Measurements from ENCODE around the gene TBC1D22A. TPM values are rescaled to one million over a fixed set of nuclear protein-coding genes. Genes with fewer than 3 reads are reported as not detected.

Gene TBC1D22A
- total RNA-seq, 1 experiment from 2014 or later = 20.9 TPM

- TF ChIP-seq REST (IDR thresholded peaks at IDR 0.05; ENCODE audit: low read depth) (no peak), ZNF274 (IDR thresholded peaks at IDR 0.05; ENCODE audit: low read depth, low read length) (no peak), POLR2AphosphoS5 (IDR thresholded peaks at IDR 0.05; ENCODE audit: low read depth, low read length) (no peak), CEBPB (IDR thresholded peaks at IDR 0.05; ENCODE audit: low read depth) (no peak)
Observed at GRCh38 chr22:47144076-47144765, 381.8 kb downstream of the TBC1D22A start (continued).

- no peaks in the 10 kb centered on the region for H4K20me1 ChIP-seq (ENCODE audit: insufficient read depth)
- no peaks in the 10 kb centered on the region for H3K9me2 ChIP-seq (ENCODE audit: insufficient read depth)
- no peak for DNase-seq (ENCODE audit: low read depth, low spot score)
- H3K27me3 ChIP-seq (ENCODE audit: insufficient read depth, low read length) = no peaks in the 10 kb centered on the region
- H3K4me1 ChIP-seq (ENCODE audit: control insufficient read depth in 1 of 2, insufficient read depth in 2 of 2, low read length in 2 of 2) = no peaks in the 10 kb centered on the region
- H3K4me2 ChIP-seq (ENCODE audit: low read length) = no peak overlapping the region
- no peaks in the 10 kb centered on the region for H3K36me3 ChIP-seq (ENCODE audit: control insufficient read depth in 1 of 2, insufficient read depth in 2 of 2, low read length in 2 of 2)
- no peak overlapping the region for H3K27ac ChIP-seq (ENCODE audit: low read depth, low read length)
- ATAC-seq = no peak
- no peaks in the 10 kb centered on the region for H3K9me3 ChIP-seq (ENCODE audit: control insufficient read depth in 1 of 2, insufficient read depth in 1 of 2, low read depth in 1 of 2, low read length in 2 of 2)
- BruUV-seq (replicated peaks) = no TSS peak
- no peak overlapping the region for H2AFZ ChIP-seq (ENCODE audit: low read depth, low read length, poor library complexity, severe bottlenecking)
- H3K9ac ChIP-seq (ENCODE audit: low read length) = no peak overlapping the region
- ChIA-PET CTCF (no interaction called here), RAD21 (ENCODE audit: low non-redundant PET in 1 of 2, low total read pairs in 2 of 2, uncharacterized antibody in 2 of 2, unreplicated experiment in 2 of 2) (no interaction called here), POLR2A (no interaction called here)
- H3K4me3 ChIP-seq (replicated peaks in 1 of 2; ENCODE audit: low read depth in 1 of 2, low read length in 2 of 2) = no peak overlapping the region
- intact Hi-C loops (cut with micrococcal nuclease) = no loop called here
- no peaks in the 10 kb centered on the region for H3K79me2 ChIP-seq (ENCODE audit: insufficient read depth, low read length)
- TF ChIP-seq ZBTB33 (IDR thresholded peaks at IDR 0.05; ENCODE audit: extremely low read depth, insufficient replicate concordance, low read length) (no peak), CEBPB (IDR thresholded peaks at IDR 0.05; ENCODE audit: low read depth) (no peak), POLR2AphosphoS5 (IDR thresholded peaks at IDR 0.05; ENCODE audit: low read depth, low read length) (no peak), EZH2phosphoT487 (IDR thresholded peaks at IDR 0.05; ENCODE audit: borderline replicate concordance) (no peak), SP1 (IDR thresholded peaks at IDR 0.05; ENCODE audit: low read depth) (no peak), ZNF274 (IDR thresholded peaks at IDR 0.05; ENCODE audit: low read depth, low read length) (no peak), MAX (IDR thresholded peaks at IDR 0.05) (no peak), SRF (IDR thresholded peaks at IDR 0.05; ENCODE audit: low read depth) (no peak), POLR2A (IDR thresholded peaks at IDR 0.05; ENCODE audit: borderline replicate concordance, extremely low read depth, insufficient read depth, insufficient read length) (no peak), RAD21 (IDR thresholded peaks at IDR 0.05; ENCODE audit: low read depth) (no peak), SIN3A (IDR thresholded peaks at IDR 0.05; ENCODE audit: low read depth) (no peak), JUND (IDR thresholded peaks at IDR 0.05) (no peak), REST (IDR thresholded peaks at IDR 0.05; ENCODE audit: low read depth) (no peak), ELF1 (IDR thresholded peaks at IDR 0.05; ENCODE audit: borderline replicate concordance, low read depth) (no peak), EGR1 (IDR thresholded peaks at IDR 0.05; ENCODE audit: low read depth) (no peak)
Observed at GRCh38 chr22:47144791-47145425, 382.5 kb downstream of the TBC1D22A start.
